Thymus (tissue), 11 donors: Measurements from ENCODE around the gene QPCT. TPM values are rescaled to one million over a fixed set of nuclear protein-coding genes. Genes with fewer than 3 reads are reported as not detected.
"Not testable (repeated sequence)": the region's sequence is repeated elsewhere in the genome, so short reads cannot be mapped to it uniquely, and the experiment has no call there.

Source experiments
- DNase-seq, 9 donors: peaks; one replicate each; pipeline ENCODE4 v3.0.0-alpha.2; 2013; ENCODE audit warnings: low spot score in 9 of 9, low read depth in 6 of 9, missing footprints in 1 of 9
- H3K27ac ChIP-seq, 2 donors: one replicate each; pipeline ENCODE4 v1.5.1; 2013; ENCODE audit warnings: control low read depth in 1 of 2, low read depth in 1 of 2, low read length in 1 of 2, mild to moderate bottlenecking in 1 of 2, moderate library complexity in 1 of 2
- H3K27me3 ChIP-seq, 2 donors: one replicate each; pipeline ENCODE4 v1.5.1; 2013; ENCODE audit warnings: low read length in 1 of 2; ENCODE audit not compliant: control insufficient read depth in 2 of 2, insufficient read depth in 1 of 2
- H3K36me3 ChIP-seq, 2 donors: one replicate each; pipeline ENCODE4 v1.5.1; 2013; ENCODE audit warnings: low read length in 1 of 2, mild to moderate bottlenecking in 1 of 2, moderate library complexity in 1 of 2; ENCODE audit not compliant: control insufficient read depth in 2 of 2, insufficient read depth in 2 of 2
- H3K4me1 ChIP-seq, 2 donors: one replicate each; pipeline ENCODE4 v1.5.1; 2013; ENCODE audit warnings: low read length in 2 of 2; ENCODE audit not compliant: control insufficient read depth in 2 of 2, insufficient read depth in 2 of 2
- H3K4me3 ChIP-seq, 2 donors: one replicate each; pipeline ENCODE4 v1.5.1; 2013; ENCODE audit warnings: low read length in 2 of 2, control low read depth in 1 of 2, mild to moderate bottlenecking in 1 of 2
- H3K9me3 ChIP-seq, 2 donors: one replicate each; pipeline ENCODE4 v1.5.1; 2013; ENCODE audit warnings: low read length in 1 of 2, mild to moderate bottlenecking in 1 of 2; ENCODE audit not compliant: control insufficient read depth in 2 of 2, insufficient read depth in 1 of 2
- WGBS: extraction: QIAGEN DNeasy Blood & Tissue Kit; methylation state at CpG from one replicate; pipeline ENCODE4 v1.1.7; 2013; 5-methylcytosine and 5-hydroxymethylcytosine counted together
- polyA plus RNA-seq: library from polyadenylated mRNA; stranded (reverse); fragments of 200-250 nt; gene quantifications from one replicate; pipeline ENCODE4 v1.2.3, GENCODE V29; 2013
- total RNA-seq: library from RNA; stranded (reverse); fragments of 120-200 nt; gene quantifications from one replicate; pipeline ENCODE4 v1.2.4, GENCODE V29; 2013
- donor health status: healthy.

Gene QPCT
- total and polyA plus RNA-seq, 2 donors = 8.6 to 11.4 TPM

DNA sequence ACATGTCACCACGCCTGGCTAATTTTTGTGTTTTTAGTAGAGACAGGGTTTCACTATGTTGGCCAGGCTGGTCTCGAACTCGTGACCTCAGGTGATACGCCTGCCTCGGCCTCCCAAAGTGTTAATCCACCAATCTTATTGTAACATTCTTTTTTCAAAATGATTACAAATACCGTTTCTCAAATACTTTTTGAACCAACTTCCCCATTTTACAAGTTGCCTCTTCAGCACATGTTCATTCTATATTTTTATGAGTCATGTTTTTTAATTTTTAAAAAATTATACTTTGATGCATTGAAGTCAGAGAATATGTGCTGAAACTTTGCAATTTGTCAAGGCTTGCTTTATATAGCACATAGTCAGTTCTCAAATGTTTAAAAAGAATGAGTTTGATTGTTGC, 58.2 kb downstream of the QPCT start:
- WGBS = 86% methylated on average over 6 of the region's 6 CpGs

GRCh38 chr2:37405781-37406180, 61.4 kb downstream of the QPCT start:
- Histone ChIP-seq H3K4me1 (no peaks in the 10 kb centered on the region), H3K27me3 (no peaks in the 10 kb centered on the region), H3K36me3 (no peaks in the 10 kb centered on the region), H3K27ac (no peak overlapping the region), H3K4me3 (no peak overlapping the region), H3K9me3 (no peaks in the 10 kb centered on the region)
- DNase-seq = no peak
- WGBS = over 99% methylated on average over 2 of the region's 2 CpGs

More for the DNA sequence above, 58.2 kb downstream of the QPCT start:
- H3K27me3 ChIP-seq = no peaks in the 10 kb centered on the region
- no peaks in the 10 kb centered on the region for H3K4me1 ChIP-seq
- no peaks in the 10 kb centered on the region for H3K9me3 ChIP-seq
- H3K36me3 ChIP-seq = no peaks in the 10 kb centered on the region
- H3K27ac ChIP-seq = no peak overlapping the region
- no peak overlapping the region for H3K4me3 ChIP-seq
- DNase-seq = no peak

DNA sequence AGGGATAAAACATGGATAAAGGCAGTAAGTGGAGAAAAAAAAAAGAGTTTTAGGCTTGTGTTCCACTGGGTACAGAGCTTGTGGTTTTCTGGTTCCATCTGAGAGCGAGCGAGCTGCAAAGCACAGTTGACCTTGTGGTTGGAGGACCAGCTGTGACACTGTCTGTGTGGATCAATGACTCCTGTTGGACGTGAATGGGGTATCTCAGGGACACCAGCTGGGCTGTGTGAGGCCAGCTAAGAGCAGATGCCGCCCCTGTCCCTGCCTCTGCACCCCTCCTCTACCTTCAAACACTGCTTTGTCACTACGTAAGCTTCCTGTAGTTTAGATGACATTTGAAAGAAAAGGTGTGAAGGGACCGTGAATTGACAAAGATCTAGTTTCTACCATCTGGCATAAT, 67.8 kb downstream of the QPCT start:
- whole genome bisulfite sequencing = 11% methylated on average over 6 of the region's 6 CpGs
- Histone ChIP-seq H3K27me3 (no peaks in the 10 kb centered on the region), H3K36me3 (no peaks in the 10 kb centered on the region), H3K4me3 (no peak overlapping the region), H3K4me1 (peaks cover 6 to 20% of the 10 kb centered on the region in 2 donors), H3K9me3 (no peaks in the 10 kb centered on the region), H3K27ac (no peak overlapping the region)
- peak in 4 of 9 donors; percentile 25 to 51 (median 32) for DNase-seq

DNA sequence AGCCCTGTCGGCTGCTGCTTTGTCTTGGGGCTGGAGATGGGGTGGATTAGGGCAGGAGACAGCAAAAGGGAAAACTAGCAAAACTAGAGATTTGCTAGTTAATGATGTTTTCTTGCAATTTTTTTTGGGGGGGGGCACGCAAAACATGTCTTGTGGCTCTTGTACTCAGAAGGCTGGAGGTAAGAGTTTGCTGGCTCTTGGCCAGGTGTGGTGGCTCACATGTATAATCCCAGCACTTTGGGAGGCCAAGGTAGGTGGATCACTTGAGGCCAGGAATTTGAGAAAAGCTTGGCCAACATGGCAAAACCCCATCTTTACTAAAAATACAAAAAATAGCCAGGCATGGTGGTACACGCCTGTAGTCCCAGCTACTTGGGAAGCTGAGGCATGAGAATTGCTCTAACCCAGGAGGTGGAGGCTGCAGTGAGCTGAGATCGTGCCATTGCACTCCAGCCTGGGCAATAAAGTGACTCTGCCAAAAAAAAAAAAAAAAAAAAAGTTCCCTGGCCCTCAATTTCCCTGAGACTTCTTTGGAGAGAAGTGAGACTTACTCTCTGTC, 69.6 kb downstream of the QPCT start:
- H3K27me3 ChIP-seq, H3K27ac ChIP-seq, DNase-seq, H3K9me3 ChIP-seq, H3K4me3 ChIP-seq, H3K36me3 ChIP-seq: not testable (repeated sequence)
- 97% methylated on average over 4 of the region's 4 CpGs for WGBS
- peaks cover 6 to 20% of the 10 kb centered on the region in 2 donors for H3K4me1 ChIP-seq

GRCh38 chr2:37414470-37414949, 70.1 kb downstream of the QPCT start:
- Histone ChIP-seq H3K9me3 (no peaks in the 10 kb centered on the region), H3K27ac (no peak overlapping the region), H3K4me1 (peaks cover 6 to 20% of the 10 kb centered on the region in 2 donors), H3K4me3 (no peak overlapping the region), H3K36me3 (no peaks in the 10 kb centered on the region), H3K27me3 (no peaks in the 10 kb centered on the region)
- DNase-seq = peak in 7 of 9 donors; percentile 28 to 81 (median 46)
- 36% methylated on average over 8 of the region's 8 CpGs for WGBS

DNA sequence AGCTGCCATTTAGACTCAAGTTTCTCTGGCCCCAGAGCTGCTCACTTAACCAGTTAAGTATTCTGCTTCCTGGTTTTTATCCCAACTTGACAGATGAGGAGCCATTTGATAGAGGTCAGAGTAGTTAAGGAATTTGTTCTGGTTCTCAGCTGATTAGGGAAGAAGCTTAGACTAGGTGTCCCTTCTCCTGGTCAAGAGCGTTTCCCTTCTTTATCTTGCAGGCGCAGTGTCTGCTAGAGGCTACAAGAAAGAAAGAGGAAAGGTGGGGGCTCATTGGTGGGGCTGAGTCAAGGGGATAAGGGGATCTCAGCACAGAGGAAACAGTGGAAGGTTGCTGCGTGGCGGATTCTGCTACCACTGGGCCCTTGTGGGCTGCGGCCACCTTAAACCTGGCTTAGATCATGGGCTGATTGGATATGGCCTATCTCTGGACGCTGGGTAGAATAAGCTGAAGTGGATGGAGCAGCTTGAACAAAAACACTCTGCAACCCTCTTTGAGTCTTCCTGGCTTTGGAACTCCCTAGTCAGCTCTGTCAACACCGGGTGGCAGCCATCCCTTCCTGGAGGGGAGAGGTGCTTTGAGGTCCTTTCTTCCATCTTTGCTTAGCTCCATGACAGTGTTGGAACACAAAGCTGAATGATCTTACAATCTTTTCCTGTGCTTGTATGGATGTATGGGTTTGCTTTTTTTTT, 70.8 kb downstream of the QPCT start:
- peak in 1 of 9 donors; percentile 20 for DNase-seq
- WGBS = 97% methylated on average over 7 of the region's 7 CpGs

GRCh38 chr2:37417321-37417720, 72.9 kb downstream of the QPCT start:
- Histone ChIP-seq H3K36me3 (no peaks in the 10 kb centered on the region), H3K4me3 (no peak overlapping the region), H3K9me3 (no peaks in the 10 kb centered on the region), H3K27ac (no peak overlapping the region), H3K4me1 (peaks cover under 1 to 14% of the 10 kb centered on the region in 2 donors), H3K27me3 (no peaks in the 10 kb centered on the region)
- DNase-seq = no peak
- WGBS = 91% methylated on average over 4 of the region's 4 CpGs

More for the DNA sequence above, 70.8 kb downstream of the QPCT start:
- no peaks in the 10 kb centered on the region for H3K36me3 ChIP-seq
- H3K27me3 ChIP-seq = no peaks in the 10 kb centered on the region
- H3K4me1 ChIP-seq = peaks cover 6 to 20% of the 10 kb centered on the region in 2 donors
- H3K27ac ChIP-seq = no peak overlapping the region
- H3K9me3 ChIP-seq = no peaks in the 10 kb centered on the region
- no peak overlapping the region for H3K4me3 ChIP-seq

DNA sequence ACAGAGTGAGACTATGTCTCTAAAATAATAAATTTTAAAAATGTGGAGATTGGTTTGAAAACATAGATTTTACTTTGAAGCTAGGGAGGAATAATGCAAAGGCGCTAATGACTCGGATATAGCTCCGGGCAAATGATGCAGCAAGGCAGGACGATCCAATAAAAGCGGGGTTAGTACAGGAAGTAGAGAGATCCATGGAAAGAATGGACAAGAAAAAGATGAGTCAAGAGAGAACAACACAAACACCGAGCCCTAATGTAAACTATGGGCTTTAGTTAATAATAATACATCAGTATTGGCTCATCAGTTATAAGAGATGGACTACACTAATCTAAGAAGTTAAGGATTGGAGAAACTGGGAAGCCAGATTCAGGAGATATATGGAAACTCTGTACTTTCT, 74.5 kb downstream of the QPCT start:
- Histone ChIP-seq H3K36me3 (no peaks in the 10 kb centered on the region), H3K4me3 (no peak overlapping the region), H3K9me3 (no peaks in the 10 kb centered on the region), H3K27ac (no peak overlapping the region), H3K4me1 (peaks cover 0 to 11% of the 10 kb centered on the region in 2 donors), H3K27me3 (no peaks in the 10 kb centered on the region)
- no peak for DNase-seq
- WGBS = 98% methylated on average over 6 of the region's 6 CpGs

DNA sequence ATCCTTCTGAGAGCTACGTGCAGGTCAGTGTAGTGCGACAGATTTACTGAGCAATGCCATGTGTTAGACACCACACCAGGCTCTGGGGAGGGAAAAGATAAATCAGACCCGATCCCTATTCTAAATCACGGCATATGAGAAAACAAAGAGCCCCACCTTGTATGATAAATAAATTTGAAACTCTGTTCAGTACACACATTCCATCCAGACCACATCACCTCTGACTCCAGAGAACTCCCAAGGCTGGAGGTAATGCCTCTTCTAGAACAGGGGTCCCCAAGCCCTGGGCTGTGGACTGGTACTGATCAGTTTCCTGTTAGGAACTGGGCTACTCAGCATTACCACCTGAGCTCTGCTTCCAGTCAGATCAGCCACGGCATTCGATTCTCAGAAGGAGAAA, 77.3 kb downstream of the QPCT start:
- H3K36me3 ChIP-seq = no peaks in the 10 kb centered on the region
- WGBS = 95% methylated on average over 6 of the region's 6 CpGs

More for the DNA sequence above, 77.3 kb downstream of the QPCT start:
- Histone ChIP-seq H3K27ac (no peak overlapping the region), H3K4me3 (no peak overlapping the region), H3K9me3 (no peaks in the 10 kb centered on the region), H3K4me1 (no peaks in the 10 kb centered on the region), H3K27me3 (no peaks in the 10 kb centered on the region)
- DNase-seq = no peak
